Measurements from ENCODE around the gene SLC12A7. TPM values are rescaled to one million over a fixed set of nuclear protein-coding genes. Genes with fewer than 3 reads are reported as not detected.

SLC12A7 gene
- total and polyA plus RNA-seq, 12 donors: 36.3 to 208 (median 143) TPM

GRCh38 chr5:1068204-1068894 lies 43.5 kb downstream of the SLC12A7 start:
- no peak for TF ChIP-seq CTCF (IDR thresholded peaks at IDR 0.05)
- intact Hi-C loops (cut with DNase I): loop anchor here in 2 of 10 donors (2.0 to 10.0 kb wide), 2 partner anchors 20 to 76 kb away; no protein-coding TSS in a partner anchor
- no peaks in the 10 kb centered on the region for H3K27me3 ChIP-seq
- ATAC-seq (peak; percentile 85 to 97 (median 90)), DNase-seq (peak in 1 of 2 donors; percentile 71)
- WGBS, 2 donors: 70 to 71% methylated on average over 34 of the region's 34 CpGs
- no peaks in the 10 kb centered on the region for H3K9me3 ChIP-seq
- H3K27ac ChIP-seq: peak overlapping the region in 4 of 10 donors; percentile 8 to 48 (median 27)
- H3K36me3 ChIP-seq: peaks cover 0 to 61% (median 25%) of the 10 kb centered on the region in 9 donors
- no peak overlapping the region for H3K4me3 ChIP-seq
- peaks cover 0 to 28% (median 10%) of the 10 kb centered on the region in 9 donors for H3K4me1 ChIP-seq

DNA sequence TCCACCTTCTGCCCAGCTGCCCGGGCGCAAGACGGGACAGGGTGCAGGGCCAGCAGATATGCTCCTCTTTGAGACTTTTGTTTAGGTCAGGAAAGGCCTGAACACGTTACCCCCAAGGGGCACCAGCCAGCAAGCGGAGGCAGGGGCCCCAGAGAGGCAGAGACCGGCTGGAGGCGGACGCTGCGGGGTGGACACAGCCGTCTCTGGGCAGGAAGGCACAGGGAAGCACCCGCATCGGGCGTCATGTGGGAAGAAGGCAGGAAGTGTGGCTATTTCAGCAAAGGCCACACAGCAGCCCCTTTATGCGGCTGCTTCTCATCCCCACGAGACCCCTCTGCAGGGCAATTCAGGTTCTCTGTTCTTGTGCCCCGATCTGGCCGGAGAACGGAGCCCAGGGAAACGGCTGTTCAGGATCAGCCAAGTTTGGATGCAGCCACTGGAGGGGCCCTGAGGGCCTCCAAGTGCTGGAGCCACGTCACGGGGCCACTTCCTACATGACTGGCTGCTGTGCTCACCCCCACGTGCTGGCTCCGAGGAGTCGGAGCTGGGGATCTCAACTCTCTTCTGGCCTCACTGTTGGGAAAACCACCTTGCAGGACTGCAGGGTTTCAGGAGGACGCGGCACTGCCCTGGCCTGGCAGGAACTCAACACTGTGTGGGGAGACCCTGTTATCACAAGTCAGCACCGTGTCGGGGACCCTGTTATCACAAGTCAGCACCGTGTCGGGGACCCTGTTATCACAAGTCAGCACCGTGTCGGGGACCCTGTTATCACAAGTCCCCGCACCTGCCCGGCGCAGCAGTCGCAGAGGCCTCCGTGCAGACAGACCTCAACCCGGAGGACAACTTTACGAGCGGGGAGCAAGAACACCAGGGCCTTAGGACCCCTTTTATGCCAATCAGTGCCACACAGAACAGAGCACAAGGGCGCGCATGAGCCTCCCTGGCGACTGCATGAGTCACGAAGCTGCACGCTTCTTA lies 44.4 kb downstream of the SLC12A7 start:
- H3K27me3 ChIP-seq: no peaks in the 10 kb centered on the region
- peak overlapping the region in 3 of 10 donors; percentile 15 to 28 (median 25) for H3K27ac ChIP-seq
- H3K4me3 ChIP-seq: no peak overlapping the region
- H3K9me3 ChIP-seq: no peaks in the 10 kb centered on the region
- intact Hi-C loops (cut with DNase I): loop anchor here in 2 of 10 donors (2.0 to 10.0 kb wide), 2 partner anchors 21 to 77 kb away; no protein-coding TSS in a partner anchor
- DNase-seq (peak in 1 of 2 donors; percentile 26), ATAC-seq (peak; percentile 3 to 66 (median 48))
- H3K4me1 ChIP-seq: peaks cover 0 to 28% (median 10%) of the 10 kb centered on the region in 9 donors
- 56 to 64% methylated on average over 45 of the region's 45 CpGs for WGBS, 2 donors
- TF ChIP-seq CTCF (IDR thresholded peaks at IDR 0.05): no peak
- peaks cover 0 to 67% (median 32%) of the 10 kb centered on the region in 9 donors for H3K36me3 ChIP-seq

DNA sequence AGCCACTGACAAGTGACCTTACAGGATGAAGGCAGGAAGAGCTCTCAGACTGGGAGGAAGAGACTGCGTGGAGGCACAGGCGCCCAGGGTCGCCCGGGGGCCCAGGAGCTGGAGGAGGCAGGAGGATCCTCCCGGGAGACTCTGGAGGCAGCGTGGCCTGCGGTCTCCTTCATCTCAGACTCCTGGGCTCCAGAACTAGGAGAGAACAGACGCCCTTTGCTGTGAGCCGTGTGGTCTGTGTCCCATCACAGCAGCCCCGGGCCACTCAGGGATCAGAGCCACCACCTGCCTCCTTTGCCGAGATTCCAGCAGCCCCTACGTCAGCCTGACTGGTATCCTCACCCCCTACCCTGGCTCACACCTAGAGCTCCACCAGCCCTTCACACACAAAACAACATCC lies 45.2 kb downstream of the SLC12A7 start:
- Histone ChIP-seq H3K27ac (no peak overlapping the region), H3K4me1 (peaks cover 0 to 28% (median 10%) of the 10 kb centered on the region in 9 donors), H3K4me3 (no peak overlapping the region), H3K36me3 (peaks cover 0 to 75% (median 35%) of the 10 kb centered on the region in 9 donors), H3K9me3 (no peaks in the 10 kb centered on the region), H3K27me3 (no peaks in the 10 kb centered on the region)
- intact Hi-C loops (cut with DNase I): loop anchor here in 1 of 10 donors (10.0 kb wide), 1 partner anchor 78 kb away; no protein-coding TSS in a partner anchor
- WGBS, 2 donors: 80 to 84% methylated on average over 12 of the region's 12 CpGs
- DNase-seq (peak in 1 of 2 donors; percentile 8), ATAC-seq (no peak)
- TF ChIP-seq CTCF (IDR thresholded peaks at IDR 0.05): no peak
